ENCODE data around the gene NOTCH2.

DNA sequence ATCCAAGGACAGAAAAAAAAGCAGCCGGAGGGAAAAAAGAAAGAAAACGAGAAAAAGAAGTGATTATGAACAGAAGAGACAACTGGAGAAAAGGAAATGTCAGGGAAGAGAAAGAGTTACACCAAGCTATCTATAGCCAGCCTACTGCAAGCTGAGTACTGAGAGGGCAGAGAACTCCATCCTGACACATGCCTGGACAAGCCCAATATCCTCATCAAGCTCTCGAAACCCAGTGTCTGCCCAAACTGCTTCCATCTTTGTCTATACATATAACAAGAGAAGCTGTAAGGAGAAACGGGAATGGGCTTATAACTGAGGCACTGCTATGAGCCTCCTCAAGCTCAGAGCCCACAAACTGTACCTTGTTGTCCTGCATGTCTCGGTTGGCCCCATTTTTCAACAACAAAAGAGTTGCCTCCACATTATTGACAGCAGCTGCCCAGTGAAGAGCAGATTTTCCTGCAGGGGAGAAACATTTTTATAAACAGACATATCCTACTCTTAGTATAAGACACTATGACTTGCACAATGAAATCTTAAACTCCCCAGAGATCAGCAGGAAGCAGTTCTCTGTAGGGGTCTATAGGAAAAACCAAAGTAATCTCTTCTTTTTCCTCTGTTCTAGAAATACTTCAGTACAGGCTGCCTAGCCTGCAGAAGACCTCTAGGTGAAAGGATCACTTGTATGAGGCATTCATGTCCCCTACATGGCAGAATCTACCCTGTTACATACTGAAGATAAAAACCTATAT lies 152.0 kb downstream of the NOTCH2 start:
- TF ChIP-seq, protein P1, sequence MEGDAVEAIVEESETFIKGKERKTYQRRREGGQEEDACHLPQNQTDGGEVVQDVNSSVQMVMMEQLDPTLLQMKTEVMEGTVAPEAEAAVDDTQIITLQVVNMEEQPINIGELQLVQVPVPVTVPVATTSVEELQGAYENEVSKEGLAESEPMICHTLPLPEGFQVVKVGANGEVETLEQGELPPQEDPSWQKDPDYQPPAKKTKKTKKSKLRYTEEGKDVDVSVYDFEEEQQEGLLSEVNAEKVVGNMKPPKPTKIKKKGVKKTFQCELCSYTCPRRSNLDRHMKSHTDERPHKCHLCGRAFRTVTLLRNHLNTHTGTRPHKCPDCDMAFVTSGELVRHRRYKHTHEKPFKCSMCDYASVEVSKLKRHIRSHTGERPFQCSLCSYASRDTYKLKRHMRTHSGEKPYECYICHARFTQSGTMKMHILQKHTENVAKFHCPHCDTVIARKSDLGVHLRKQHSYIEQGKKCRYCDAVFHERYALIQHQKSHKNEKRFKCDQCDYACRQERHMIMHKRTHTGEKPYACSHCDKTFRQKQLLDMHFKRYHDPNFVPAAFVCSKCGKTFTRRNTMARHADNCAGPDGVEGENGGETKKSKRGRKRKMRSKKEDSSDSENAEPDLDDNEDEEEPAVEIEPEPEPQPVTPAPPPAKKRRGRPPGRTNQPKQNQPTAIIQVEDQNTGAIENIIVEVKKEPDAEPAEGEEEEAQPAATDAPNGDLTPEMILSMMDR (conservative IDR thresholded peaks at IDR 0.05), result no peak
- no peak for TF ChIP-seq ZFX (IDR thresholded peaks at IDR 0.05)

Measured in C4-2B (cell line).